Astrocyte (in vitro differentiated cells and primary cell): Measurements from ENCODE around the gene VSTM5. TPM values are rescaled to one million over a fixed set of nuclear protein-coding genes. Genes with fewer than 3 reads are reported as not detected.

Experiments
- DNase-seq: peaks from one replicate; pipeline ENCODE4 v3.0.0-alpha.2; 2010; ENCODE audit warnings: low read depth
- FAIRE-seq: peaks from 2 replicates; lab custom pipeline; 2011; peaks lifted over from hg19 to GRCh38; lab: Jason Lieb, UNC
- H2AFZ ChIP-seq: 2 replicates; pipeline ENCODE4 v1.6.0; 2012; ENCODE audit warnings: low read depth, low read length, inconsistent platforms
- H3K27ac ChIP-seq: 2 replicates; pipeline ENCODE4 v1.5.1; 2011; ENCODE audit warnings: low read depth, low read length, inconsistent platforms
- H3K27me3 ChIP-seq: 2 replicates; pipeline ENCODE4 v1.6.0; 2011; ENCODE audit warnings: low read length, inconsistent platforms; ENCODE audit not compliant: insufficient read depth
- H3K36me3 ChIP-seq: 2 replicates; pipeline ENCODE4 v1.5.1; 2011; ENCODE audit warnings: low read length, inconsistent platforms; ENCODE audit not compliant: insufficient read depth
- H3K4me1 ChIP-seq: 2 replicates; pipeline ENCODE4 v1.5.1; 2011; ENCODE audit warnings: low read length, inconsistent platforms; ENCODE audit not compliant: insufficient read depth
- H3K4me2 ChIP-seq: 2 replicates; pipeline ENCODE4 v1.6.0; 2012; ENCODE audit warnings: low read length, inconsistent platforms
- H3K4me3 ChIP-seq: 2 replicates; pipeline ENCODE4 v1.5.1; 2011; ENCODE audit warnings: low read depth, mild to moderate bottlenecking, low read length, inconsistent platforms; ENCODE audit not compliant: insufficient read depth
- H3K79me2 ChIP-seq: 2 replicates; pipeline ENCODE4 v1.6.0; 2012; ENCODE audit warnings: mild to moderate bottlenecking, low read length, inconsistent platforms; ENCODE audit not compliant: insufficient read depth
- H3K9ac ChIP-seq: 2 replicates; pipeline ENCODE4 v1.6.0; 2012; ENCODE audit warnings: mild to moderate bottlenecking, low read length, inconsistent platforms
- H3K9me3 ChIP-seq: 2 replicates; pipeline ENCODE4 v1.5.1; 2012; ENCODE audit warnings: low read depth, mild to moderate bottlenecking, low read length, inconsistent platforms; ENCODE audit not compliant: insufficient read depth
- H4K20me1 ChIP-seq: 2 replicates; pipeline ENCODE4 v1.6.0; 2012; ENCODE audit warnings: low read length, inconsistent platforms; ENCODE audit not compliant: insufficient read depth
- H3K27ac Mint-ChIP-seq: one replicate; pipeline ENCODE4 v1.8.0; 2021; ENCODE audit warnings: mild to moderate bottlenecking, mixed read lengths; ENCODE audit not compliant: unreplicated experiment
- H3K27me3 Mint-ChIP-seq: one replicate; pipeline ENCODE4 v1.8.0; 2021; ENCODE audit warnings: low read depth, mixed read lengths; ENCODE audit not compliant: unreplicated experiment
- H3K36me3 Mint-ChIP-seq: one replicate; pipeline ENCODE4 v1.8.0; 2021; ENCODE audit warnings: low read depth, mixed read lengths; ENCODE audit not compliant: unreplicated experiment
- H3K4me1 Mint-ChIP-seq: one replicate; pipeline ENCODE4 v1.8.0; 2021; ENCODE audit warnings: low read depth, mixed read lengths; ENCODE audit not compliant: unreplicated experiment
- H3K4me3 Mint-ChIP-seq: one replicate; pipeline ENCODE4 v1.8.0; 2021; ENCODE audit warnings: mild to moderate bottlenecking, moderate library complexity, mixed read lengths; ENCODE audit not compliant: unreplicated experiment
- H3K9me3 Mint-ChIP-seq: one replicate; pipeline ENCODE4 v1.8.0; 2021; ENCODE audit warnings: mild to moderate bottlenecking, mixed read lengths; ENCODE audit not compliant: unreplicated experiment
- CTCF ChIP-seq: IDR thresholded peaks from 2 replicates; pipeline ENCODE4 v1.5.1; 2011; ENCODE audit warnings: low read depth, mild to moderate bottlenecking, inconsistent platforms, low read length, moderate library complexity; ENCODE audit not compliant: insufficient read depth
- EZH2 ChIP-seq: IDR thresholded peaks from 2 replicates; pipeline ENCODE4 v1.6.1; 2012; ENCODE audit warnings: mild to moderate bottlenecking, low read length, inconsistent platforms; ENCODE audit not compliant: insufficient read depth
- total RNA-seq: library from RNA; stranded (reverse); gene quantifications from 2 replicates; pipeline ENCODE4 v1.2.1, GENCODE V29; 2021

The VSTM5 gene
- total RNA-seq, 1 donor from 2014 or later, result 0.45 TPM

GRCh38 chr11:93813974-93814373, 36.4 kb downstream of the VSTM5 start:
- Histone ChIP-seq H3K9me3 (no peaks in the 10 kb centered on the region), H2AFZ (no peak overlapping the region), H3K9ac (no peak overlapping the region), H3K36me3 (peaks cover 57% of the 10 kb centered on the region), H4K20me1 (peaks cover 14% of the 10 kb centered on the region), H3K4me2 (no peak overlapping the region), H3K79me2 (no peaks in the 10 kb centered on the region), H3K27ac (no peak overlapping the region), H3K27me3 (no peaks in the 10 kb centered on the region), H3K4me3 (no peak overlapping the region), H3K4me1 (no peaks in the 10 kb centered on the region)
- Mint-ChIP-seq H3K27me3 (no peaks in the 10 kb centered on the region), H3K9me3 (no peaks in the 10 kb centered on the region), H3K4me1 (peaks cover 2% of the 10 kb centered on the region), H3K27ac (no peak overlapping the region), H3K36me3 (peaks cover 15% of the 10 kb centered on the region), H3K4me3 (no peak overlapping the region)
- DNase-seq (no peak), FAIRE-seq (no peak)
- TF ChIP-seq CTCF, result no peak

GRCh38 chr11:93807980-93808379, 42.4 kb downstream of the VSTM5 start:
- Histone ChIP-seq H3K27me3 (no peaks in the 10 kb centered on the region), H3K4me3 (no peak overlapping the region), H3K9ac (no peak overlapping the region), H3K4me2 (no peak overlapping the region), H4K20me1 (peaks cover 53% of the 10 kb centered on the region), H2AFZ (no peak overlapping the region), H3K9me3 (no peaks in the 10 kb centered on the region), H3K4me1 (no peaks in the 10 kb centered on the region), H3K79me2 (peaks cover 36% of the 10 kb centered on the region), H3K27ac (no peak overlapping the region), H3K36me3 (peaks cover 67% of the 10 kb centered on the region)
- peaks cover 8% of the 10 kb centered on the region for H3K36me3 Mint-ChIP-seq
- no peak overlapping the region for H3K4me3 Mint-ChIP-seq
- H3K27ac Mint-ChIP-seq, result no peak overlapping the region
- FAIRE-seq, result no peak
- no peaks in the 10 kb centered on the region for H3K4me1 Mint-ChIP-seq
- no peaks in the 10 kb centered on the region for H3K27me3 Mint-ChIP-seq
- TF ChIP-seq CTCF (no peak), EZH2 (no peak)
- H3K9me3 Mint-ChIP-seq, result no peaks in the 10 kb centered on the region
- no peak for DNase-seq

- Histone ChIP-seq H3K27me3 (no peaks in the 10 kb centered on the region), H3K4me2 (no peak overlapping the region), H3K9me3 (no peaks in the 10 kb centered on the region), H3K79me2 (peaks cover 61% of the 10 kb centered on the region), H2AFZ (no peak overlapping the region), H4K20me1 (peaks cover 65% of the 10 kb centered on the region), H3K36me3 (peaks cover 61% of the 10 kb centered on the region), H3K4me3 (no peak overlapping the region), H3K9ac (no peak overlapping the region), H3K27ac (no peak overlapping the region), H3K4me1 (no peaks in the 10 kb centered on the region)
- H3K4me1 Mint-ChIP-seq, result no peaks in the 10 kb centered on the region
- H3K27me3 Mint-ChIP-seq, result no peaks in the 10 kb centered on the region
- H3K27ac Mint-ChIP-seq, result no peak overlapping the region
- DNase-seq, result no peak
- no peak for FAIRE-seq
- peaks cover 4% of the 10 kb centered on the region for H3K36me3 Mint-ChIP-seq
- TF ChIP-seq CTCF, result no peak
- no peak for TF ChIP-seq EZH2
- H3K9me3 Mint-ChIP-seq, result no peaks in the 10 kb centered on the region
- no peak overlapping the region for H3K4me3 Mint-ChIP-seq
Measured at GRCh38 chr11:93804879-93805278, 45.5 kb downstream of the VSTM5 start.
